Endothelial cell of umbilical vein (primary cell): ENCODE results near the gene PHF2. TPM values are rescaled to one million over a fixed set of nuclear protein-coding genes. Genes with fewer than 3 reads are reported as not detected.

Source experiments
- BruUV-seq: library from RNA; stranded (reverse); fragments of 400-500 nt; replicated peaks from 2 replicates; lab custom pipeline; 2021; lab: Mats Ljungman, UMichigan
- CTCF ChIA-PET: fragments of 300-600, 350-600 bp; sonication (Branson Sonifier 250); formaldehyde crosslinking; loops from one replicate; lab custom pipeline; 2021; ENCODE audit warnings: antibody characterized with exemption, inconsistent platforms; lab: Charles Lee
- POLR2A ChIA-PET: fragments of 300-600, 350-600 bp; sonication (Branson Sonifier 250); formaldehyde crosslinking; loops from one replicate; lab custom pipeline; 2021; ENCODE audit warnings: antibody characterized with exemption, inconsistent platforms; lab: Charles Lee
- DNase-seq: peaks from one replicate; pipeline ENCODE4 v3.0.0-alpha.2; 2011; ENCODE audit warnings: low read depth, low spot score
- FAIRE-seq: peaks from 2 replicates; lab custom pipeline; 2011; peaks lifted over from hg19 to GRCh38; lab: Jason Lieb, UNC
- H2AFZ ChIP-seq: 2 replicates; pipeline ENCODE4 v1.6.0; 2012; ENCODE audit warnings: low read depth, low read length, control low read depth, inconsistent platforms
- H3K27ac ChIP-seq: 2 replicates; pipeline ENCODE4 v1.5.1; 2011; ENCODE audit warnings: low read depth, mild to moderate bottlenecking, control low read depth, low read length, moderate library complexity; ENCODE audit not compliant: insufficient read depth
- H3K27me3 ChIP-seq, 2 experiments: 2 replicates each; pipeline versions ENCODE4 v1.6.0 to v1.6.1; 2011; ENCODE audit warnings: low read length in 2 of 2, mixed read lengths in 1 of 2; ENCODE audit not compliant: control insufficient read depth in 2 of 2, insufficient read depth in 2 of 2
- H3K36me3 ChIP-seq, 2 experiments: 2 replicates in 1 of 2; 3 replicates in 1 of 2; pipeline ENCODE4 v1.5.1; 2011; ENCODE audit warnings: low read length in 2 of 2, mild to moderate bottlenecking in 1 of 2, moderate library complexity in 1 of 2; ENCODE audit not compliant: control insufficient read depth in 2 of 2, insufficient read depth in 2 of 2; ENCODE audit errors: extremely low read depth in 1 of 2
- H3K4me1 ChIP-seq: 3 replicates; pipeline ENCODE4 v1.5.1; 2011; ENCODE audit warnings: mild to moderate bottlenecking, low read length; ENCODE audit not compliant: control insufficient read depth, insufficient read depth; ENCODE audit errors: extremely low read depth
- H3K4me2 ChIP-seq: 2 replicates; pipeline ENCODE4 v1.6.1; 2011; ENCODE audit warnings: low read length, control low read depth, mixed read lengths; ENCODE audit not compliant: insufficient read depth
- H3K4me3 ChIP-seq, 3 experiments: fragments of 200-600 bp in 1 of 3; sonication (generic), shearing (Covaris generic) in 1 of 3; replicated peaks in 1 of 3; 2 replicates each; pipeline ENCODE4 v1.5.1; 2011 to 2016; ENCODE audit warnings: control low read depth in 3 of 3, low read length in 3 of 3, mild to moderate bottlenecking in 2 of 3, inconsistent platforms in 1 of 3, low read depth in 1 of 3, moderate library complexity in 1 of 3; ENCODE audit not compliant: insufficient read depth in 1 of 3
- H3K79me2 ChIP-seq: 2 replicates; pipeline ENCODE4 v1.6.0; 2012; ENCODE audit warnings: low read length, inconsistent platforms; ENCODE audit not compliant: control insufficient read depth, insufficient read depth
- H3K9ac ChIP-seq: replicated peaks from 2 replicates; pipeline ENCODE3; 2011; ENCODE audit warnings: low read length, control low read depth; ENCODE audit not compliant: insufficient read depth; ENCODE audit errors: extremely low read depth
- H3K9me1 ChIP-seq: replicated peaks from 3 replicates; pipeline ENCODE4 v1.6.0; 2011; ENCODE audit warnings: mild to moderate bottlenecking, low read length; ENCODE audit not compliant: control insufficient read depth, insufficient read depth; ENCODE audit errors: extremely low read depth
- H3K9me3 ChIP-seq: replicated peaks from 2 replicates; pipeline ENCODE4 v1.5.1; 2012; ENCODE audit warnings: low read length, inconsistent platforms; ENCODE audit not compliant: control insufficient read depth, insufficient read depth
- H4K20me1 ChIP-seq: replicated peaks from 2 replicates; pipeline ENCODE3; 2011; ENCODE audit warnings: mild to moderate bottlenecking, low read length; ENCODE audit not compliant: control insufficient read depth, insufficient read depth; ENCODE audit errors: extremely low read depth
- EZH2 ChIP-seq: IDR thresholded peaks from 2 replicates; pipeline ENCODE4 v1.6.1; 2012; ENCODE audit warnings: borderline replicate concordance, low read depth, mild to moderate bottlenecking, moderate library complexity, low read length, inconsistent platforms; ENCODE audit not compliant: severe bottlenecking
- FOS ChIP-seq: IDR thresholded peaks from 2 replicates; pipeline ENCODE4 v1.6.1; 2011; ENCODE audit warnings: mild to moderate bottlenecking, low read length, moderate library complexity, borderline replicate concordance; ENCODE audit not compliant: insufficient read depth
- GATA2 ChIP-seq: IDR thresholded peaks from 2 replicates; pipeline ENCODE4 v1.7.0; 2011; ENCODE audit warnings: low read depth, mild to moderate bottlenecking, moderate library complexity, mixed read lengths, low read length; ENCODE audit not compliant: insufficient read length, insufficient read depth
- JUN ChIP-seq: IDR thresholded peaks from 2 replicates; pipeline ENCODE4 v1.6.1; 2011; ENCODE audit warnings: borderline replicate concordance, low read depth; ENCODE audit not compliant: insufficient read length, insufficient read depth
- MAX ChIP-seq: IDR thresholded peaks from 2 replicates; pipeline ENCODE4 v1.6.1; 2011; ENCODE audit not compliant: insufficient read depth, insufficient read length
- MYC ChIP-seq: IDR thresholded peaks from one replicate; pipeline ENCODE4 v1.6.1; 2011; ENCODE audit warnings: mild to moderate bottlenecking, low read depth, low read length
- POLR2A ChIP-seq: IDR thresholded peaks from 2 replicates; pipeline ENCODE4 v1.6.1; 2012; ENCODE audit warnings: low read depth, mild to moderate bottlenecking, control low read depth, low read length
- POLR2AphosphoS5 ChIP-seq: IDR thresholded peaks from 2 replicates; pipeline ENCODE4 v1.6.1; 2012; ENCODE audit warnings: low read depth, mild to moderate bottlenecking, control low read depth, low read length, moderate library complexity; ENCODE audit not compliant: insufficient read depth
- dilution Hi-C: fragments of 300-500 bp; cut with MboI; formaldehyde crosslinking; loops from one replicate; pipeline ENCODE4 v1.15.0; 2019; ENCODE audit warnings: low sequenced_read_pairs; ENCODE audit not compliant: extremely low pct_ligation_motif_present
- intact Hi-C: fragments of 100-400 bp; cut with micrococcal nuclease; formaldehyde crosslinking; loops from one replicate; pipeline ENCODE4 v1.10.0; 2022
- polyA plus RNA-seq, 4 experiments: library from polyadenylated mRNA; depleted of rRNA in 3 of 4; stranded (reverse) in 3 of 4; unstranded in 1 of 4; fragments of >200 nt; gene quantifications; 2 replicates each; pipeline versions ENCODE4 v1.2.1 to v1.2.3, GENCODE V29; 2011 to 2012; ENCODE audit warnings: missing spikeins in 1 of 4
- total RNA-seq: library from RNA; stranded (reverse); gene quantifications from 2 replicates; pipeline ENCODE4 v1.2.3, GENCODE V29; 2021
- TF ChIP-seq, protein P1 (sequence below), 2 donors: IDR thresholded peaks; 1 replicate in 1 of 2; 2 replicates in 1 of 2; pipeline ENCODE4 v1.5.1; 2011; ENCODE audit warnings: low read length in 2 of 2, mild to moderate bottlenecking in 2 of 2, moderate library complexity in 2 of 2, control low read depth in 1 of 2, inconsistent platforms in 1 of 2, low read depth in 1 of 2; ENCODE audit not compliant: insufficient read depth in 1 of 2; ENCODE audit errors: extremely low read depth in 1 of 2

PHF2 gene
- total and polyA plus RNA-seq, 2 donors (not counting 3 experiments of a cell fraction or from before 2014, with no cell fraction given) = 9.8 to 22.5 TPM

GRCh38 chr9:93580654-93581380 lies 4.4 kb downstream of the PHF2 start:
- BruUV-seq = no TSS peak

More at GRCh38 chr9:93580654-93581380, 4.4 kb downstream of the PHF2 start:
- Histone ChIP-seq H3K36me3 (no peaks in the 10 kb centered on the region), H3K9ac (no peak overlapping the region), H3K79me2 (peaks cover 49% of the 10 kb centered on the region), H3K4me2 (no peak overlapping the region), H3K4me1 (peaks cover 8% of the 10 kb centered on the region), H2AFZ (no peak overlapping the region), H3K9me1 (no peaks in the 10 kb centered on the region), H3K9me3 (no peaks in the 10 kb centered on the region), H3K27ac (no peak overlapping the region), H3K4me3 (no peak overlapping the region), H3K27me3 (no peaks in the 10 kb centered on the region), H4K20me1 (no peaks in the 10 kb centered on the region)
- intact Hi-C loops (no loop called here), dilution Hi-C loops (no loop called here)
- no peak for FAIRE-seq
- ChIA-PET CTCF (interaction anchor here (0.8 to 1.2 kb wide), 3 partner anchors 9 to 14 kb away, joined by 3 to 5 read pairs (median 3); no protein-coding TSS in a partner anchor), POLR2A (no interaction called here)
- DNase-seq = no peak
- TF ChIP-seq, protein P1, sequence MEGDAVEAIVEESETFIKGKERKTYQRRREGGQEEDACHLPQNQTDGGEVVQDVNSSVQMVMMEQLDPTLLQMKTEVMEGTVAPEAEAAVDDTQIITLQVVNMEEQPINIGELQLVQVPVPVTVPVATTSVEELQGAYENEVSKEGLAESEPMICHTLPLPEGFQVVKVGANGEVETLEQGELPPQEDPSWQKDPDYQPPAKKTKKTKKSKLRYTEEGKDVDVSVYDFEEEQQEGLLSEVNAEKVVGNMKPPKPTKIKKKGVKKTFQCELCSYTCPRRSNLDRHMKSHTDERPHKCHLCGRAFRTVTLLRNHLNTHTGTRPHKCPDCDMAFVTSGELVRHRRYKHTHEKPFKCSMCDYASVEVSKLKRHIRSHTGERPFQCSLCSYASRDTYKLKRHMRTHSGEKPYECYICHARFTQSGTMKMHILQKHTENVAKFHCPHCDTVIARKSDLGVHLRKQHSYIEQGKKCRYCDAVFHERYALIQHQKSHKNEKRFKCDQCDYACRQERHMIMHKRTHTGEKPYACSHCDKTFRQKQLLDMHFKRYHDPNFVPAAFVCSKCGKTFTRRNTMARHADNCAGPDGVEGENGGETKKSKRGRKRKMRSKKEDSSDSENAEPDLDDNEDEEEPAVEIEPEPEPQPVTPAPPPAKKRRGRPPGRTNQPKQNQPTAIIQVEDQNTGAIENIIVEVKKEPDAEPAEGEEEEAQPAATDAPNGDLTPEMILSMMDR (IDR thresholded peaks at IDR 0.05; ENCODE audit: extremely low read depth in 1 of 2, insufficient read depth in 1 of 2, low read depth in 1 of 2, low read length in 2 of 2) = no peak
- TF ChIP-seq POLR2A (no peak), MAX (no peak), POLR2AphosphoS5 (no peak), GATA2 (no peak), EZH2 (no peak), FOS (no peak), MYC (no peak), JUN (no peak)
